Karpas-422 (cell line): ENCODE measurements around the gene OPCML. TPM values are rescaled to one million over a fixed set of nuclear protein-coding genes. Genes with fewer than 3 reads are reported as not detected.

ENCODE experiments used
- small RNA-seq: library from RNA; depleted of rRNA; stranded (forward); fragments of <200 nt; gene quantifications from one replicate; pipeline ENCODE3, GENCODE V24; 2014
- total RNA-seq: library from RNA; depleted of rRNA; stranded (reverse); fragments of >200 nt; shearing (Covaris generic); gene quantifications from 2 replicates; pipeline ENCODE4 v1.2.3, GENCODE V29; 2014; ENCODE audit warnings: low replicate concordance

The OPCML gene
- total RNA-seq, 1 experiment from 2014 or later = not detected

Small RNAs within 50 kb of the gene (small RNA-seq; reads per million reads assigned to genes)
- gene RF00026 = not detected
